NK-92 (cell line): ENCODE results near the gene ADAMTS17.

Experiments
- DNase-seq: peaks from one replicate; lab custom pipeline; 2025; ENCODE audit not compliant: unreplicated experiment; lab: John Stamatoyannopoulos, UW

ADAMTS17 gene

DNA sequence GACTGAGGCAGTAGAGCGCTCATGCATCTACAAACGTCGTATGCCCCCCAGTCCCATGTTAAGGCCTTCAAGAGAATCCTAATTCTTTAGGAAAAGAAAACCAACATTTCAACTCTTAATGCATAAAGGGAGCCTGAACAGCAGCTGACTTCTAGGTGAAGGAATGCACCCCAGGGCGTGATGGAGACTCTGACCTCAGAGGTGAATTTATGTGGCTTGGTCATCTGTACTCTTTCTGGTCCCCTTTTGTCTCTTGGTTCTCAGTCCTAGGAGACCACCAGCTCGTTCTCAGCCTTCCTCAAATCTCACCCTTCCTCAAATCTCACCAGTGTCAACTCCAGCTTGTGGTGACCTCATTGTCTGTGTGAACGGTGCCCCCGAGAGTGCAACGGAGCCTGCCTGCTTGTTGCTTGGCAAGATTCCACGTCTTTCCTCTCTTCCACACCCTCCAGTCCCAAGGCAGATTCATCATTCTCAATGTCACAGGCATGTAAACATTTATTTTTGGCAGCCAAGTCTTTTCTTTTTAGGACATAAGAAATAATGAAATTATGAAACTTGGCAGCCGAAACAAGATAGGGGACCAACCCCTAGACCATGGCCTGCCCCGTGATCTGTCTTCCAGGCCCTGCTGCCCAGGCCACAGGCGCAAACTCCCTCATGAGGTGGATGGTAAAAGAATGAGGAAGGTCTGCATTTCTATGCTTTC, 166.2 kb downstream of the ADAMTS17 start:
- no peak for DNase-seq

DNA sequence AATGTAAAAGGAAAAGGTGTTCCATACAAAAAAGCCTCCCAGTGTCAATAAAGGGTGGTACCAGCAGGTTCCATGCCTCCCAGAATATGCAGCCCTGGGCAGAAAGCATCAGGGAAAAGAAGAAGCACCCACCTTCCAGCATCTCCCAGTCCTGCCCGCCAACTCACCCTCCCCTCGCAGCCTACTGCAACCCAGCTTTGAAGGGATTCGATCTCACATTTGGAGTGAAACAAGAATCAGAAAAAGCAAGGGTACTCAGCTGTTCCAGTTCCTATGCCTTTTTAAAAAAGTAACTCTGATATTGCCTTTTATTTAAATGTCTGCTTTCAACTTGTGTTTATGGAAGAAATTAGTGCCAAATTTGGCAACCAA, 166.9 kb downstream of the ADAMTS17 start:
- DNase-seq, result no peak

DNA sequence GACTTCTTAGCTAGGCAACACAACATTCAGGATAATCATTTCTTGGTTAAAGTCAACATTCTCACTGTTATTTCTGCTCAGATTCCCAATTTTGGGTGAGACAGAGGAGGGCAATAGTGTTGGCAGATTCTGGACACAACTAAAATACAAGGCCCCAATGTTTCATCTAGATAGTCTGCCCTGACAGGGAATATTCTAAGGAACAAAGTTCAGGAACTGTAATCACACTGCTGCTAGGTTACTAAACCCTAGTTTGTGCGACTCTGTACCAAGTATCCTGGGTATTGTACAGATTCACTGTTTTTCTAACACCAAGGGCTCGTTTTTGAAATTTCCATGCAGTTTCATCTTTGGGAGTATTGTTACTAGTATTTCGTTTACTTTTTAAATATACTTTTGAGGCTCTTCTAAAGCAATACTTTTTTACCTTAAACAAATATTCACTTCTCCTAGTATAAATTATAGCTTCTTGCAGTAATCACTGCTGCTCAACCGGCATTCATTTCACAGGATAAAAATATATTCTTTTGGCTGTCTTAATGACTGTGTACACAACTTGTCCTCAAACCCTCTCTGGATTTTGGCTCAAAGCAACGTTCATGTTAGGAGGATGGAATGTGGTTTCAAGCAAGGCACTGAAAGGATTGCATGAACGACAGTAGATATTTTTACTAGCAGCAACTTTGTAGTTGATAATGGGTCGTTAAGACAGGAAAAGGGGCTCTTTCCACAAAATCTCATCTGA, 167.4 kb downstream of the ADAMTS17 start:
- no peak for DNase-seq

DNA sequence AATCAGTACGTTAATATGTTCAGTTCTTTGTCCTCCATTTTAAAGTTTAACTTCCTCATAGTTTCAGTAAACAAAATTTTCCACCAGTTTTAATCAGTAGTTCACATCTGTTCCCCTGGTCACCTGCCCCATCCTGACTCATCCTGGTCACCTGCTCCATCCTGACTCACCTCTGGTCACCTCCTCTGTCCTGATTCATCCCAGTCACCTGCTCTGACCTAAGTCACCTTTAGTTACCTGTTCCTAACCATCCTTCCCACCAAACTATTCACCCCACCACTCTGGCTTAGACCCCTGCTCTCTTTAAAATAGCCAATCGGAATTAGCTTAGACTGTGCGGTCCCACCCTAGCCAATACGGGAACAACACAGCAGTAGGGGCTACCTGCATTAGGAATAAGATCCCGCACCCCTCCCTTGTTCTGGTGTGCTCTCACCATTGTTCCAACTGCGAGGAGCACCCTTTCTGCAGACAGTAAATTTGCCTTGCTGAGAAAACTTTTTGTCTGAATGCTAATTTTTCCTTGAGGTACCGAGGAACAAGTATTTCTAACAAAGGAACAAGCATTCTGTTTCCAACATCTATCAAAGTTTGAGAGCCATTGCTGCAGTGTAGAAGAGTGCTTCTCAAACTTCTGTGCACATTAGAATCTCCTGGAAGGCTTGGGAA, 169.3 kb downstream of the ADAMTS17 start:
- DNase-seq, result no peak

DNA sequence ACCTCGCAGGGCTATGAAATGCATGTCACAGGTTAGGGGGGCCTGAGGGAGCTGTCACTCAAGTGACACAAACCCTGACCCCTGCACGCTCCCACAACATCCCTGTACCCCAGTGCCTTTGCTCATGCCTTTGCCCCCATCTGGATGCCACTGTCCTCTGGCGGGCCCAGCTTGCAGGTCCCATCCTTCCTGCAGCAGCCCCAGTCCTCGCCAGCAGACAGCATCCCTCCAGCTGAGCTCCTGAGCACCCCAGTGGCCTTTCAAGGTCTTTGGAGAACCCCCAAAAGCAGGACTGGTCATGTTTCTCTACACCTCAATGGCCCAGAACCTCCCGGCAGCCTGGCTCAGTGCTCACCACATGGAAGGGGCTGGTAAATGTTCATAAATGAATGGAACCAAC, 170.4 kb downstream of the ADAMTS17 start:
- no peak for DNase-seq

DNA sequence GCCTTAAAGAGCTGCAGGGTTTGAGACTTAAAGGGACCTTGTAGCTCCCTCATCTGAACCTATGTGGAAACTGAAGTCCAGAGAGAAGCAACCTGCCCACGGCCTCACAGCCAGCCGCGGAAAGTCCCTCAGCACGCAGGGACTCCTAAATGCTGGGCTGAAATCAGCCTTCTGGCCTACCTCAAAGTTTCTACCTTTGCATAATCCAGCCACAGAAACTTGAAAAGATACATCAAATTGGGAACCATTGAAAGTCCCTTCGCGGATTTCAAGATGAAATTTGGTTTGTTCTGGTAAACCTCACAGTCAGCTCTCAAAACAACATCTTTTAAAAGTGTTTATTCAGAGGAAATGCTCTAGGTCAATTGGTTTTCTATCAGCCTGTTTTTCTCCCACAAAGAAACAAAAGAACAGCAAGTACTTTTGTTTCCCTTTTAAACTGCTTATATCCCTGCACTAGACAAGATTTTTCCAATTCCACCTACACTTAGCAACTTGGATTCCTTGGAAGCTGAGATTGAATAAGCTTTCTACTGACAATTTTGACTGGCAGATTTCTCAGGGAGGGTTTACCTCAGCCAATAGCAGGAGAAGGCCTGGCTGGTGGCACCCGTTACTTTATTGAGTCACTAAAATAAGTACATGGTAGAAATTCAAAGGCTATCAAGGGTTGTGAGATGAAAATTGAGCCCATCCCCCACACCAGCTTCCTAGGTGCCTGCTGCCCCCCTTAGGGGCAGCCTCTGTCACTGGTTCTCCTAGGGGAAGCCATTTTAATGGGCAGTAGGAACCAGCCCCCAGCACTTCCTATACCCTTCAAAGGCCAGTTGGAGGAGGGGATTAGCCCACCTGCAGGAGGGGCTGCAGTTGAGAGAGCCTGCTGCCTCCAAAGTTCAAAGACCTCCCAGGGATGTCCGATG, 171.2 kb downstream of the ADAMTS17 start:
- DNase-seq, result no peak

DNA sequence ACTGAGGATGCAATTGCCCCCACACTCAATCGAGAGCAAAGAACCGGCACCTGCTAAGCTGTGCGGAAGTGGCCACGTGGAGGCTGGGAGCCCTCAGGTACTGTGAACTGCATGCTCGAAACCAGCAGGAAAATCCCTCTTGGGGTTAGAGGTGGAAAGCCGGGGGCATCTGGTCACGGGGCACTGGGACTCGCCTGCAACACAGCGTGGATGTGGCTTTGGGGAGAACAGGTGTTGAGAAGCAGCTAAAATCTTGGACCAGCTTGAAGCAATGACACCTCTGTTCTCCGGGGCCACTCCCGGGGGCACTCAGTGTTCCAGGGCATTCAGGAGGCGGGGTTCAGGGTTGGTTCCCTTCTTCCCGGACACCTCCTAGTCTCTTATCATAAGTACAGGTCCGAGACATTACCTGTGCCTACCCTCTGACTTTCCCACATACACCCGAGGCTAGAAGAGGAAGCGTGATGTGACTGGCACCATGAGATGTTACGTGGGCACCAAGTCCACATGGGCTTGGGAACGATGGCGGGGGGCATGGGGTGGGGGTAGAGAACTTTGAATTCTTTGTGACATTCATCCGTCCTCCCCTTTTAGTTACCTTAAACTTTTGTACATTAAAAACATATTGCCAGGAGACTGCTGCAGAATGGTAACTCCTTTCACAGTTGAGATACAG, 172.0 kb downstream of the ADAMTS17 start:
- no peak for DNase-seq

DNA sequence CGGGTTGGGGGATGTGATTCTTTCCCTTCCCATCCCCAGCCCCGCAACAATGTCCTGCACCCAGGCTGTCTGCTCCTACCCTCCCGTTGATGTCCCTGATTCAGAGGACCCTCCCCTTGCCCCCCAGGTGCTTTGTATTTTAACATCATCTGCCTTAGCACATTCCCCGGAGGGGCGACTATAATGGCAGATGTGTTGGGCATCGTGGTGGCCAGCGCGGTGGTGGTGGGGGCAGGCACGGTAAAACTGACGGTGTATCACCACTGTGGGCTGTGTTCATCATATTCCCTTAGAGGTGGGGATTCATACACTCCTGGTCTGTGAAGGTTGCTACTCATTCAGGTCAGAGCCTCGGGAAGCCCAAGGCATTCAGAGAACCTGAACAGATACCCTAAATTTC, 173.0 kb downstream of the ADAMTS17 start:
- DNase-seq, result no peak

DNA sequence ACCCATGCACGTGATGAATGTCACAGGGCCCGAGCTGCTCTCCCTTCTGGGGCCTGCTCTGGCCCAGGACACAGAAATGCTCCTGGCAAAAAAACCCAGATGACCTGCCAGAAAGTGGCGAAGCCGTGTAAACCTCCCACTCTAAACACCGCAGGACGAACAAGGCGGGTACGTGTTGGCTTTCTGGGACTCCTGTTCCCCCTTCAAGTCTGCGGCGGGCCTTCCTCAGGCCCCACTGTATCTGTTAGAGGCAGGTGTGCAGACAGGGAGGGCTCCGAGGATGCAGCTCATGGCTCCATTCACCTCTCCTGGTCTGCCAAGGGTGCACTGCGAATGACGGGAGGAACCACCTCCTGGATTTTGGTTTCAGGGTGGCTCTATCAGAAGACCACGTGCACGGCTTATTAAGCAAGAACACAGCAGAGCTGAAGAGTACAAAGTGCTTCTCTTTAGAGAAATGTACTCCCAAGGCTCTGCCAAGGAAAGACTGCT, 173.8 kb downstream of the ADAMTS17 start:
- no peak for DNase-seq

DNA sequence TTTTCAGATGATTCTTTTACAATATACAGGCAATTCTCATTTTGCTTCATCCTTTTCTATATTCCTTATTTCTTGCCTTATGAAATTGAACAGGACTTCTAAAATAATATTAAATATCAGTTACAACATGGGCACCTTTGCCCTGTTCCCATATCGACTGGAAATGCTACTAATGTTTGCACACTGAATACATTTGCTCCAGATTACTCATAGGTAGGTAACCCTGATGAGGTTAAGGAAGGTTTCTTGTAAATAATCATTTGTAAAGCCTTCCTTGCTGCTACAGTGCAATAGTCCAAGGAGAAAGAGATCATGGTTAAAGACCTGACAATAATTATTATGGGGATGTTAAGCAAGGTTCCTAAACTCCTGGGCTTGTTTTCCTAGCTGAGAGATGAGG, 175.5 kb downstream of the ADAMTS17 start:
- no peak for DNase-seq

DNA sequence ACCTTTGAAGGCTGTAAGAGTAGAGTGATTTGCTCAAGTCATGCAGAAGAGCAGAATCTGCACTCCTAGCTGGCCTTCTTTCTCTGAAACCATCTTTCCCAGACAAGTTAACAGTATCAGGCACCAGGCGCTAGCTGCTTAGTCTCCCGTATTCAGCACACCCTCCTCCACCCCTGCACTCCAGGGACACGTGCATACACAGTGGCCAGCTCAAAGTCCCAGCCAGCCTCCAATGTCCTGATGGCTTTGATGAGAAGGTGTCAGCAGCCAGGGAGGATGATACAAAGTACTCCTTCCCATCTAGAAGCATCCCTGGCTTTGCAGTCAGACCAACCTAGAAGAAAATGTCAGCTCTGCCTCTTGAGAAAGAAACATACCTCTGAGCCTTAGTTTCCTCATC, 177.8 kb downstream of the ADAMTS17 start:
- no peak for DNase-seq

DNA sequence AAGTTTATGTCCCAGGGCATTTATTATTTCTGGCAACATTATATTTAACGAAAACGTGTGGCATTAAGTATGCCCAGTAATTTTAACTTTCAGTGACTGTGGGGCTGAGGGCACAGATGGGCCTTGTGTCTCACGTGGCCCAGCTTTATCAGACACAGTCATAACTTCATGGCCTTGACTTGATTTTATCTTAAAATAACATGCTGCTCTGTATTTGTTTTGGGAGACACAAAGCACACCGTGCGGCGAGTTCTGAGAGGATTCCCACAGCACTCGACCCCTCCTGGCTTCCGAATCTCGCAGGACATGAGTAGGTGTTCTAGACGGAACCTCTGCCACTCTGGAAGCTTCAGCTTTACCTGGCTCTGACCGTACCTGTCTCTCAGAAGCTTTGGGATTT, 180.8 kb downstream of the ADAMTS17 start:
- DNase-seq, result no peak

DNA sequence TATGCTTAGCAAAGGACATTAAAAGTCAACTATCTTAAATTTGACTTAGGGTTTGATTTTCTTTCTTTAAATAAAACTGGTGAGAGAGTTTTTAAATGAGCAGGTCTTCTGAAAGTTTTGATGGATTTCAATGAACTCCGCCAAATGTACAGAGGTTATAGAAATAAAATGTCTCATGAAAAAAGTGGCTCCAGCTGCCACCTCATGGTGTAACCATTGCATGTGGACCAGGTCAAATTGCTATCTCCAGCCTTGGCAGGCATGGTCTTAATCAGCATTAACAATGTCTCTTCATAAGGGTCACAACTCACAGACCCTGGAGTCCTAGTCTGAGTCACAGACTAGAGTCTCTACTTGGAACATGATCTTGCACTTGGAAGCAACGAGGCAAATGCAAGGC, 182.3 kb downstream of the ADAMTS17 start:
- DNase-seq, result no peak

DNA sequence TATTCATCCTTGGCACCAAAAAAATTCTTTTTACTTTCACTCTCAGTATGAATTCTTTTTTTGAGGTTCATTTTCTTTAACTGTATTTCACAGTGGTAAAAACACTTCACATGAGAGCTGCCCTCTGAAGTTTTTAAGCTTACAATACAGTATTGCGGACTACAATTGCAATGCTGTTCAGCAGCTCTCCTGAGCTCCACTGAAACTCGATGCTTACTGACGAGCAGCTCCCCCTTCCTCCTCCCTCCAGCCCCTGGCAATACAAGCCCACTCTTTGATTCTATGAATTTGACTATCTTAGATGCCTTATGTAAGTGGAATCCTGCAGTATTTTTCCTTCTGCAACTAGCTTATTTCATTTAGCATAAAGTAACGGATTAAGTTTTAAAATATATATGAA, 183.4 kb downstream of the ADAMTS17 start:
- no peak for DNase-seq

DNA sequence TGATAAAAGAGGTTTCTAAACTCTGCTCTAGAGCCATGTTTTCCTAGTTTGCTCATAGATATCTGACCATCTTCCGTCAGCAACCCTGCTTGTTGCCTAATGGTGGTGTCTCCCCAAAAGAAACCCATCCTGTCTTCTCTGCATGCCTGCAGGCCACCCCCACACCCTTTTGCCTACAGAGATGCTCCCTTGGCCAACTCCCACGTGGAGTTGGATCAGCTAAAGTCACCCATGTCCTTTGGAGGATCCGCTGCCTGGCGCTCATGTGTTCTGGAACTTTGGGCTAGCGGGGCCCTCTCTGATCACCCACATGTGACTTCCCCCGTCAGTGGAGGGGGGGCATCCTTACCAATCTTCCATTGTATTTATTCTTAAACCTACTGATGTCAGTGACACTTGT, 185.6 kb downstream of the ADAMTS17 start:
- no peak for DNase-seq

DNA sequence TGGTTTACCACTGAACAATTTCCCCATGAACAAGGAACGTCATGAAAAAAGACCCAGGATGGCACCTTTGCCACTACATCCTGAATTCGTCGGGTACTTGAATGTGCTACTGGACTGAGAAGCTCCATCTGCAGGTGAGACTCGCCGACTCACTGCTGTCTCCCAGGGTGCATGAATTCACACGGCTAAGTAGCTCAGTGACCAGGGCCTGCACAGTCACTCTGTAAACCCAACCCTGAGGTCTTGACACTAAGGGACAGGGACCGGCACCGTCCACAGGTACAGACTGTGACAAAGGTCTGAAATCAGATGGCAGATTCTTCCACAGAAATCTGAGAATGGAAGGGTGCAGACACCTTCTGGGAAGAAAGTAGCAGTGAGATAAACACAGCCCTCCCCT, 187.4 kb downstream of the ADAMTS17 start:
- no peak for DNase-seq

DNA sequence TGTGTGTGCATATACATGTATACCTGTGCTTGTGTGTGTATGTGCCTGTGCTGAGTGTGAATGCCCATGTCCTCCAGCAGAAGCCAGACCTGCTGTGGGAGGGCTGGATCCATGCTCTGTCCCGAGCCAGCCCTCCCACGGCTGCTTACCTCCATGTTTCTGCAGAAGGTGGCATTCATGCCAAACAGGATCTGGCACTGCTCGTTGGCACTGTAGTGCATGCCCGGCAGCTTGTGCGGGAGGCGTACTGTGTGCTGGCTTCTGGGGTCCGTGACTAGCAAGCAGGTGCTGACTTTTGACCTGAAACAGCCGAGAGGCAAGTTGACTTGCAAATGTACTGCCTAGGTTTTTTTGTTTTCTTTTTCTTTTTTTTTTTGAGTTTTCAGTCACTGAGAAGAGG, 189.3 kb downstream of the ADAMTS17 start:
- no peak for DNase-seq

DNA sequence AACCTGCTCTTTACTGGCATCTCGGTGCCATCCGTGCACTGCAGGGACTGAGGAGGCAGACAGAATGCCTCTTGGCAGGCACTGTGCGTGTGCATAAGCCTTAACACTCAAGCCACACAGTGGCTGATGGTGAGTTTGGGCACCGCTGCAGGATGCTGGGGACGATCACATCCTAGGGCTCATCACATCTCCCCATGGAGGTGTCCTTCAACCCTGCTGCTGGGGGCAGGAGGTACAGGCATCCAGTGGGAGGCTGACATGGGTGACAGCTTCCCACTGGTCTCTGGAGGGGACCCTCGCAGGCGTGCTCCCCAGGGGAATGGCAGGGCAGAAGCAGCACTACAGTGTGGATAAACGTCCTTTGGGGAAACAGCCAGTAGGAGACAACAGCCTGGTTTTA, 190.9 kb downstream of the ADAMTS17 start:
- DNase-seq, result no peak

DNA sequence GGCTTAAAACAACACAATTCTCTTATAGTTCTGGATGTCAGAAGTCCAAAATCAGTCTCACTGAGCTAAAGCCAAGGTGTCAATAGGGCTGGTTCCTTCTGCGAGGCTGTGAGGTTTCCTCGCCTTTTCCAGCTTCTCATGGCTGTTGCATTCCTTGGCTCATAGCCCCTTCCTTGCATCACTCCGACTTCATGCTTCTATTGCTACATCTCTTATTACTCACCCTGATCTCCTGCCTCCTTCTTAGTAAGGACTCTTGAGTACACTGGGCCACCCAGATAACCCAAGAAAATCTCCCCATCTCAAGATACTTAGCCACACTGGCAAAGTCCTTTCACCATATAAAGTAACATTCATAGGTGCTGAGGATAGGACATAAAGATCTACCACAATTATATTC, 193.9 kb downstream of the ADAMTS17 start:
- no peak for DNase-seq

DNA sequence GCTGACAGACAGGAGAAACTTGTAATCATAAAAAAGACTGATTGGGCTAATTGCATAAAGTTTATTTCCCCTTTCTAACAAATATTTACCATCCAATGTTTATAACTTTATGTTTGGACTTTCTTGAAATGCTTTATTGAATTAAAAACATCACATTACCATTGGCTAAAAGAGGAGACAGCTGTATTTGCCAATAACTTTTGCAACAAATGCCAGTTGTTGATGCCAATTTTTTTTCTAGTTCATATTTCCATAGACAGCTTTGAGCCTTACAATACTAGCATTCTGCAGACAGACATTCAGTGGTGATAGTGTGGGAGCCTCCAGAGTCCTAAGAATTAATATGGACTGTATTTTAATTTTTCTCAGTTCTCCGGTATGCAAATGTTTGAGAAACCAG, 198.4 kb downstream of the ADAMTS17 start:
- DNase-seq, result no peak
